ENCODE measurements around the gene BICC1.

The BICC1 gene, protein sequence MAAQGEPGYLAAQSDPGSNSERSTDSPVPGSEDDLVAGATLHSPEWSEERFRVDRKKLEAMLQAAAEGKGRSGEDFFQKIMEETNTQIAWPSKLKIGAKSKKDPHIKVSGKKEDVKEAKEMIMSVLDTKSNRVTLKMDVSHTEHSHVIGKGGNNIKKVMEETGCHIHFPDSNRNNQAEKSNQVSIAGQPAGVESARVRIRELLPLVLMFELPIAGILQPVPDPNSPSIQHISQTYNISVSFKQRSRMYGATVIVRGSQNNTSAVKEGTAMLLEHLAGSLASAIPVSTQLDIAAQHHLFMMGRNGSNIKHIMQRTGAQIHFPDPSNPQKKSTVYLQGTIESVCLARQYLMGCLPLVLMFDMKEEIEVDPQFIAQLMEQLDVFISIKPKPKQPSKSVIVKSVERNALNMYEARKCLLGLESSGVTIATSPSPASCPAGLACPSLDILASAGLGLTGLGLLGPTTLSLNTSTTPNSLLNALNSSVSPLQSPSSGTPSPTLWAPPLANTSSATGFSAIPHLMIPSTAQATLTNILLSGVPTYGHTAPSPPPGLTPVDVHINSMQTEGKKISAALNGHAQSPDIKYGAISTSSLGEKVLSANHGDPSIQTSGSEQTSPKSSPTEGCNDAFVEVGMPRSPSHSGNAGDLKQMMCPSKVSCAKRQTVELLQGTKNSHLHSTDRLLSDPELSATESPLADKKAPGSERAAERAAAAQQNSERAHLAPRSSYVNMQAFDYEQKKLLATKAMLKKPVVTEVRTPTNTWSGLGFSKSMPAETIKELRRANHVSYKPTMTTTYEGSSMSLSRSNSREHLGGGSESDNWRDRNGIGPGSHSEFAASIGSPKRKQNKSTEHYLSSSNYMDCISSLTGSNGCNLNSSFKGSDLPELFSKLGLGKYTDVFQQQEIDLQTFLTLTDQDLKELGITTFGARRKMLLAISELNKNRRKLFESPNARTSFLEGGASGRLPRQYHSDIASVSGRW

DNA sequence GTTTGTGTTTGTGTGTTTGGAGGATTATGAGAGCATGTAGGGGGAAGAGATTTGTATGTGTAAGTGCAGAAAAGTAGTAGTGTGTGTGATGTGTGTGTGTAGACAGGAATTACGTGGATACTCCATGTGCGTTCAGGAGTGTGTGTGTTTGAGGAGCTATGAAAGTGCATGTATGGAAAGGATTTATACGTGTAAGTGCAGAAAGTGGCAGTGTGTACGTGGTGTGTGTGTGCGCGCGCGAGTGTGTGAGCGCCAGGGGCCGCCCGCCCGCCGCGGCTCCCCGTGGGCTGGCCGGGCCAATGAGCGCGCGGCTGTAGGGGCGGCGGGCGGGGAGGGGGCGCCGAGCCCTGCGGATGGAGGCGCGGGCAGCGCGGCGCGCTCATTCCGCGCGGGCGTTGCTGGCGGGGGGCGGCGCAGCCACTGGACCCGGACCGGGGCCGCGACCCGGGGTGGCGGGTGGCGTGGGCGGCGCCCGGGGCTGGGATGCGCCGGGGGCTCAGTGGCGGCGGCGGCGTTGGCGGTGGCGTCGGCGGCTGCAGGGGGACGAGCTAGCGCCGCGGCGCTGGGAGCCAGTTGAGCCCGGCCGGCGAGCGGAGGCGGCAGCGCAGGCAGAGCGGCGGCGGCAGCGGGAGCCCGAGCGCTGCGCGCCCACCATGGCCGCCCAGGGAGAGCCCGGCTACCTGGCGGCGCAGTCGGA, at the start of gene BICC1:
Gene BICC1, plus strand, starts transcription at position 382 of the 697 bp plus-strand sequence. Its CDS starts 272 bp downstream, at position 654.
- no peak for DNase-seq (ENCODE audit: low read depth in 2 of 3, low spot score in 2 of 3)

- no peak for DNase-seq (ENCODE audit: low read depth in 2 of 3, low spot score in 2 of 3)
Observed at GRCh38 chr10:58464956-58465355, 47.7 kb upstream of the BICC1 start.

- DNase-seq (ENCODE audit: low read depth in 2 of 3, low spot score in 2 of 3) = no peak
Observed at GRCh38 chr10:58465629-58466028, 47.0 kb upstream of the BICC1 start.

DNA sequence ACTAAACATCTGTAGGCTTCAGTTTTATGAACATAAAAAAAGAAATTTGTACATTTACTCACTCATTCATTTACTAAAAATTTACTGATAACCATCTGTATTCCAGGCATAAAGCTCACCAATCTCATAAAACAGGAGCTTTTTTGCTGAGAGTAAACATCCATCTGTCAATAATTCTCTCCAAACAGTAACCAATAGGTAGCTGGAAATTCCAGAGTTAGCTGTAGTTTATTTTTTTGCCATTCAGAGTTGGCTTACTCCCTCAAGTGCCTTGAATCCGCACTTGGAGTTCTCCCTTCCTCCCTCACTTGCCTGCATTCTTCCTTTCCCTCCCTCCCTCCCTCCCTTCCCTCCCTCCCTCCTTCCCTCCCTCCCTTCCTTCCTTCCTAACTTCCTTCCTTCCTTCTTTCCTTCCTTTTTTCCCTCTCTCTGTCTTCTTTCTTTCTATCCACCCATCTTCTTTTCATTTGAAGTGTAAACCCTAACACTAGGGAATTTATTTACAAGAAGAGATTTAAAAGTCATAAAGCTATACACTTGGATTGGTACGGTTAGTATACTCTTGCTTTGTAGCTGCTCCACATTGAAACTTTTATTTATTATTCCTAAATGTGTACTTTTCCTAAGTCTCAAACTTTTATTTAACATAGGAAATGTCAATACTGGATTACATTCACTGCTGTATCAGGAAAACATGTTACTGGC, 44.6 kb upstream of the BICC1 start:
- no peak for DNase-seq (ENCODE audit: low read depth in 2 of 3, low spot score in 2 of 3)

DNA sequence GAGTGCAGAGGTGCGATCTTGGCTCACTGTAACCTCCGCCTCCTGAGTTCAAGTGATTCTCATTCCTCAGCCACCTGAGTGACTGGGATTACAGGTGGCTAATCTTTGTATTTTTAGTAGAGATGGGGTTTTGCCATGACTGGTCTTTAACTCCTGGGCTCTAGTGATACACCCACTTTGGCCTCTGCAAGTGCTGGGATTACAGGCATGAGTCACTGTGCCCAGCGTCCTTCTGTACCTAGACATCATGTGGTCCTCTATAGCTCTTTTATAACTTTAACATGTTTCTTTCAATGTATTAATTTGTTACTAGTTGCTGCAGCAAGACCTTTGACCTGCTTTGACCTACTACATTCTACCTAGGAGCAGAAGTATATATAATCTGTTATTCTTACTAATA, 38.7 kb upstream of the BICC1 start:
- no peak for DNase-seq (ENCODE audit: low read depth in 2 of 3, low spot score in 2 of 3)

- no peak for DNase-seq (ENCODE audit: low read depth in 2 of 3, low spot score in 2 of 3)
Observed at GRCh38 chr10:58475322-58476277, 37.1 kb upstream of the BICC1 start.

- no peak for DNase-seq (ENCODE audit: low read depth in 2 of 3, low spot score in 2 of 3)
Observed at GRCh38 chr10:58477122-58477521, 35.5 kb upstream of the BICC1 start.

DNA sequence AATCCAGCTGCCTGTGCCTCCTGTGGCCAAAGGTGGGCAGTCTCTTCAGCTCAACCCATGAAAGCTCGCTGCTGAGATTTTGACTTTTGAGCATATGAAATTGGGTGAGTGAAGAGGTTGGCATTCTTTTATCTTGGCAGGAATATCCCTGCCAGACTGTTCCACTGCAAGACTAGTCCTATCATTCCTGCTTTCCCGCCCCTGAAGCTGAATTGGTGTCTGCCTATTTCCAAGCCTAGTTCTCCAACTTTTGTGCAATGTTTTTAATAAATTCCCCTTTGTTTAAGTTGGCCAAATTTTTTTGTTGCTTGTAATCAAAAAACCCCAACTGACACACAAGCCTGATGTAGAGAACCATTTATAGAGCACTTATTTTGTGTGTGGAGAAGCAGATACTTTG, 34.8 kb upstream of the BICC1 start:
- no peak for DNase-seq (ENCODE audit: low read depth in 2 of 3, low spot score in 2 of 3)

DNA sequence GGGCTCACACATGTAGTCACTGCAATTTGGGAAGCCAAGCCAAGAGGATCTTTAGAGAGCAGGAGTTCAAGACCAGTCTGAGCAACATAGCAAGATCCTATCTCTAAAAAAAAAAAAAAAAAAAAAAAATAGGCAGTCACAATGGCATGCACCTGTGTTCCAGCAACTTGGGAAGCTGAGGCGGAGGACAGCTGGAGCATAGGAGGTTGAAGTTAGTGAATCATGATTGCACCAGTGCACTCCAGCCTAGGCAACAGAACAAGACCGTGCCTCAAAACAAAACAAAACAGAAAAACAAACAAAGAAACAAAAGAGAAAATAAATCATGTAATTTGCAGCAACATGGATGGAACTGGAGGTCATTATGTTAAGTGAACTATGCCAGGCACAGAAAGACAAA, 33.6 kb upstream of the BICC1 start:
- no peak for DNase-seq (ENCODE audit: low read depth in 2 of 3, low spot score in 2 of 3)

DNA sequence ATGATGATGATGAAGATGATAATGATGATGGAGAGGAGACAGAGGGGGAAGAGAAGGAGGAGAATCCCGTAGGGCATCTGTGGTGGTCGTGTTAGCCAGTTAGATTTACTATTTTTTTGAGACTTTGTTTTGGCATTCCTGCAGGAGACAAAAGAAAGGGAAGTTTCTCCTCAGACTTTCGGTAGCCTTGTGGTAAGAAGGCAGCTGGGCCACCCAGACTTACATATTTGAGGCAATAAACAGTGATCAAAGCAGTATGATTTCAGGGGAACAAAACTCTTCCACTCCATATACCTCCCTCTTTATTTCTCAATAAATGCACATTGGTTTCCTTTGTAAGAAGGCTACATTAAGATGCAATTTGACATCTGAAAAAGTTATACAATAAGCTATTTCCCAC, 32.4 kb upstream of the BICC1 start:
- no peak for DNase-seq (ENCODE audit: low read depth in 2 of 3, low spot score in 2 of 3)

GRCh38 chr10:58481569-58482109, 31.0 kb upstream of the BICC1 start:
- DNase-seq (ENCODE audit: low read depth in 2 of 3, low spot score in 2 of 3) = no peak

DNA sequence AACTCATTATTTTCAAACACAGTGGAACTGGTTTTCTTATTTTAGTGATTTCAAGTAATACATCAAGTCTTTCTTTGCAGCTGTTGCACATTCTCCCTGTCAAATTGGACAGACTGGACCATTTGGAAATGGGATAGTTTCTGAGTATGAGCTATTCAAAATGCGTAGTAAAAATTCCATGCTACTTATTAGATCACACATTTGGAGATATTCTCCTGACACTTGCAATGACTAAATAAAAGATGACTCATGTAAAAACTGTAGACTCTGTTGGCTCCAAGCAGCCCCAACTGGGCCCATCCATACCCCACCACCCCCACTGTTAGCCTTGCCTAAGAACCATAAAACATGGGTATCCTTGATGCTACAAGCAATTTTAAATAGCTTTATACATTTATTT, 25.9 kb upstream of the BICC1 start:
- DNase-seq (ENCODE audit: low read depth in 2 of 3, low spot score in 2 of 3) = no peak

DNA sequence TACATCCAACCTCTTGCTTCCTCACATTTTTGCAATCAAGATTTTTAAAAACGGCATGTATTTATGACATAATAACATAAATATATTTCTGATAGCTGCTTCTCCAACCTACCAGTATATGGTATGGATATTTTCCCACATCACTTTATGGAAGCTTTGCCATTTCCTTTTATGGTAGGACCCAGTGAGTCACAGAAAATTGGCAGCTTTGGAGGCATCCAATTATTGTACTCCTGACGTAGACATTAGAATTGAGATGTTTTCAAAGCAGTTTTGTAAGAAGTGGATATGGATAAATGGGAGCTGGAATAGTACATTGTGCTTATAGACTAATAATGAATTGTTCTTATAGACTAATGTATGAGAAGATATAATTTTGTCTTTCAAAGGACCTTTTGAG, 23.8 kb upstream of the BICC1 start:
- DNase-seq (ENCODE audit: low read depth in 2 of 3, low spot score in 2 of 3) = no peak

DNA sequence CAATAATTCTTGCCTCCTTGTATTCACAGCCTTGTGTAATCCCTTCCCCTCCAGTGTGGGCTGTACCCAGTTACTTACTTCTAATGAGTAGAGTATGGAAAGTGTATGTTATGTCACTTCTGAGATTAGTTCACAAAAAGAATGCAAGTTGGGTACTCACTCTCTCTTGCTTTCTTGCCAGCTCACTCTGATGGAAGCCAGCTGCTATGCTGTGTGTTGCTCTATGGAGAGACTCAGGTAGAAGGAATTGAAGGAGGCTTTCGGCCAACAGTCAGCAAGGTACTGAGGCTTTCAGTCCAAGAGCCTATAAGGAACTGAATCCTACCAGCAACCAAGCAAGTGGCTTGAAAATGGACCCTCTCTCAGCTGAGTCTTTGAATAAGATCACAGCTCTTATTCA, 9.7 kb upstream of the BICC1 start:
- no peak for DNase-seq (ENCODE audit: low read depth in 2 of 3, low spot score in 2 of 3)

GRCh38 chr10:58508316-58508715, 4.4 kb upstream of the BICC1 start:
- DNase-seq (ENCODE audit: low read depth in 2 of 3, low spot score in 2 of 3) = no peak

GRCh38 chr10:58511765-58512490, 744 bp upstream of the BICC1 start:
- DNase-seq (ENCODE audit: low read depth in 2 of 3, low spot score in 2 of 3) = no peak

GRCh38 chr10:58513188-58514110, 777 bp downstream of the BICC1 start:
- DNase-seq (ENCODE audit: low read depth in 2 of 3, low spot score in 2 of 3) = no peak

All from activated CD8-positive, alpha-beta memory T cell treated with anti-CD3 and anti-CD28 coated beads for 48 hours (primary cell).